H1 (cell line): Measurements from ENCODE around the gene GNB3.

Experiments
- CEBPB ChIP-seq: IDR thresholded peaks from 2 replicates; pipeline ENCODE4 v1.6.1; 2012; ENCODE audit warnings: low read depth, low read length
- CTCF ChIP-seq, 3 experiments: IDR thresholded peaks; 1 replicate in 2 of 3; 2 replicates in 1 of 3; pipeline versions ENCODE4 v1.5.1 to v1.6.1; 2011; ENCODE audit warnings: low read length in 3 of 3, mild to moderate bottlenecking in 3 of 3, inconsistent platforms in 2 of 3, low read depth in 1 of 3, moderate library complexity in 1 of 3; ENCODE audit not compliant: insufficient read depth in 1 of 3; ENCODE audit errors: control extremely low read depth in 1 of 3
- EGR1 ChIP-seq: IDR thresholded peaks from 2 replicates; pipeline ENCODE4 v1.6.1; 2011; ENCODE audit warnings: low read depth, low read length, borderline replicate concordance
- MAFK ChIP-seq: IDR thresholded peaks from 2 replicates; pipeline ENCODE4 v1.6.1; 2012; ENCODE audit warnings: low read depth, mild to moderate bottlenecking, improper control_type of control experiment, low read length
- POLR2A ChIP-seq, 2 experiments: IDR thresholded peaks; 1 replicate in 1 of 2; 2 replicates in 1 of 2; pipeline ENCODE4 v1.6.1; 2011; ENCODE audit warnings: low read depth in 2 of 2, low read length in 2 of 2, mild to moderate bottlenecking in 2 of 2; ENCODE audit errors: control extremely low read depth in 1 of 2
- POLR2AphosphoS5 ChIP-seq: IDR thresholded peaks from 2 replicates; pipeline ENCODE4 v1.6.1; 2011; ENCODE audit warnings: low read depth, low read length

- TF ChIP-seq CTCF (IDR thresholded peaks at IDR 0.05; ENCODE audit: control extremely low read depth in 1 of 3, insufficient read depth in 1 of 3, low read depth in 1 of 3, low read length in 3 of 3) (no peak), POLR2A (IDR thresholded peaks at IDR 0.05; ENCODE audit: control extremely low read depth in 1 of 2, low read depth in 2 of 2, low read length in 2 of 2) (no peak), CEBPB (no peak), EGR1 (no peak), POLR2AphosphoS5 (no peak), MAFK (no peak)
Measured at GRCh38 chr12:6836851-6837250, 3.9 kb upstream of the GNB3 start.
